D721Med (cell line): ENCODE measurements around the gene PLIN4.

Source experiments
- DNase-seq: peaks from one replicate; pipeline ENCODE4 v3.0.0; 2011; ENCODE audit warnings: low spot score; ENCODE audit not compliant: insufficient read length
- FAIRE-seq: peaks from 2 replicates; lab custom pipeline; 2011; peaks lifted over from hg19 to GRCh38; lab: Jason Lieb, UNC
- CTCF ChIP-seq: IDR thresholded peaks from 2 replicates; pipeline ENCODE4 v1.5.1; 2012; ENCODE audit warnings: mild to moderate bottlenecking, control low read depth; ENCODE audit not compliant: insufficient read depth; ENCODE audit errors: missing control alignments

PLIN4 gene

GRCh38 chr19:4516939-4517300, 1.4 kb downstream of the PLIN4 start:
- no peak for DNase-seq
- no peak for TF ChIP-seq CTCF
- FAIRE-seq = no peak

- DNase-seq (no peak), FAIRE-seq (no peak)
- no peak for TF ChIP-seq CTCF
These were observed 1.9 kb downstream of the PLIN4 start for GRCh38 chr19:4516199-4516938.

- DNase-seq = no peak
These were observed 2.6 kb downstream of the PLIN4 start for GRCh38 chr19:4515732-4516131.

GRCh38 chr19:4513248-4513647, 5.0 kb downstream of the PLIN4 start:
- DNase-seq (no peak), FAIRE-seq (no peak)
- TF ChIP-seq CTCF = no peak

More at GRCh38 chr19:4515732-4516131, 2.6 kb downstream of the PLIN4 start:
- TF ChIP-seq CTCF = no peak
- FAIRE-seq = no peak

GRCh38 chr19:4512070-4512469, 6.2 kb downstream of the PLIN4 start:
- FAIRE-seq (no peak), DNase-seq (no peak)
- TF ChIP-seq CTCF = no peak

GRCh38 chr19:4511300-4512054, 6.8 kb downstream of the PLIN4 start:
- DNase-seq (no peak), FAIRE-seq (no peak)
- TF ChIP-seq CTCF = no peak
